COR-L47 (cell line): ENCODE results near the gene NCK2.
"Not testable (repeated sequence)": the region's sequence is repeated elsewhere in the genome, so short reads cannot be mapped to it uniquely, and the experiment has no call there.

Experiments
- DNase-seq: peaks from one replicate; lab custom pipeline; 2025; lab: John Stamatoyannopoulos, UW

NCK2 gene

DNA sequence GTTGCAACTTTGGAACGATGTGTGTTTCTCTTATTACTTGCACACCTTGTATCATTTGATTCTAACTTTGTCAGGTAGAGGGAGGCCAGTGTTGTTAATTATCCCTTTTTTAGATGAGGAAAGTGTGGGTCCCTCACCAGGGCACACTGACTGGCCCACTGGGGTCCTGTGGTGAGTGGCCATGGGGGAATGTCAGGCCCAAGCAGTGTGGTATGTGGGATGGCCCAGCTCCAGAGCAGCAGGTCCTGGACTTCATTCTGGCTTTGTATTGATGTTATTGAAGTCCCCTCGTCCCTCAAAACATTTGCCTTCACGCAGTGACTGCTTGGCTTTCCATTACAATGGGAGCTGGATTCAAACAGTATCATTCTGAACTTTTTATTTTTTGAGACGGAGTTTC lies 11.7 kb downstream of the NCK2 start:
- DNase-seq = no peak

DNA sequence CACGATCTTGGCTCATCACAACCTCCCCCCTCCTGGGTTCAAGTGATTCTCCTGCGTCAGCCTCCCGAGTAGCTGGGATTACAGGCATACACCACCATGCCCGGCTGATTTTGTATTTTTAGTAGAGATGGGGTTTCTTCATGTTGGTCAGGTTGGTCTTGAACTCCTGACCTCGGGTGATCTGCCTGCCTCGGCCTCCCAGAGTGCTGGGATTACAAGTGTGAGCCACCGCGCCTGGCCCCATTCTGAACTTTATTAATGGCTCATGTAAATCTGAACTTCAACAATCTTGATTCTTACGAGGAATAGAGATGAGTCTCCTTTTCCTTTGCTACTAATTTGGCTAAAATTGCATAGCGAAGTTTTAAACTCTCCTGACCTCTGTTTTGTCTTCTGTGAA lies 12.2 kb downstream of the NCK2 start:
- DNase-seq = not testable (repeated sequence)

DNA sequence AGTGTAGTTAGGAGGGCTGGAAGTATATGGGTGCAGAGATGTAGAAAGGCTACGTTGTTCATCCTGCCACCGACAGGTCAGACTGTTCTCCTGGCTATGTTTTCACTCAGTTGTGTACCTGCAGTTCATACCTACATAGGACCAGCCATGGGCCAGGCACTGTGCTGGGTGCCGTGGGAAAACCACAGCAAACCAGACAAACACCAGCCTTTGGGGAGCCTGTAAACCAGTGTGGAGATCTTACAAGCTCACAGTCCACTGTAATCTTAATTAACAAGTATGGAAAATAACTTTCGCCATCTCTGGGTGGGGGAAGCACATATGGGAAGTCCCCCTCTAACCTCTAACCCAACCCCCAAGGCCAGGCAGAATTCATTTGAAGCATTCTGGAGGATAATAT lies 12.7 kb downstream of the NCK2 start:
- no peak for DNase-seq

DNA sequence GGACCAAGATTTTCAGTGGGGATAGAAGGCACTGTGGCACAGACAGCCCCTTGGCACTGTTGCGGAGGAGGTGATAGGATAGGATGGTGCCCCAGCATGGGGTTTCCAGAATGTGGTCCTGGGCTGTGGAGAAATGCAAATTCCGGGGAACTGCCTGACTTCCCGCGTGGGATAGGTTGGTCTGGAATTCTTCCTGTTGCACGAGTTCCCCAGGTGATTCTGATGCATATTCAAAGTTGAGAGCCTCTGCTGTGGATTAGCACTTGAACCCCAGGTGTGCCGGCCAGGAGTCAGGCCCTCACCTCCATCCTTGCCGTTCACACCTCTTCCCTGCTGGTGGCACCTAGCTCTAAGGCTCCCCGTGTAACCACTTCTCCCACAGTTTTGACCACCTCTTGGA lies 15.5 kb downstream of the NCK2 start:
- no peak for DNase-seq

DNA sequence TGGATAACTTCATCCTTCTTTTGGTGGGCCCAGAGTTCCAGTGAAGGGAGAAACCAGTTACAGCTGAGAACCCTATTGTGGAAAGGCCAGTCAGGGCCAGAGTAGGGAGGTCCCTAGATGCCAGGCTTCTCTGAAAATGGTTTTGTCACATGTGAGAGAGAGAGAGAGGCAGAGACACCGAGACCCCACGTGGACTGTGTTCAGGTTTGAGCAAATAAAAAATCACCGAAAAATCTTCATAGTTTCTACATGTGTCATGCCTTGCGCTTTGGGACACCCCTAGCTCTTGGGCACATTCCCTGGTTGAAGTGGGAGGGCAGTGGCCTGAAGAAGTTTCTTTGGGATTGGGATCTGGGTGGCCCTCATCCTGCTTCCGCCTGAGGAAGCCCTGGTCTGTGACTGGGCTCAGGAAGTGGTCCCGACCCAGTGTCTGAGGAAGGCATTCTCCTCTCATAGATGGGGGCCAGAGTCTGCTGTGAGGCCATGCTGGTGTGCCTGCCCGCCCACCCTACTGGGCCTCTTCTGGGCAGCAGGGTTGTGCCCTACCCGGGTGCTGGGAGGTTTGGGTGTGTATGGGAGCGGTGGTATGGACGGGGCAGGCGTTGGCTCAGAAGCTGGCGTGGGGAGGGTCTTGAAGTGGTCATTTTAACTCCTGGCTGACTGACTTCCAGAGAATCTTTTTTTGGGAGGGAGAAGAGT lies 16.1 kb downstream of the NCK2 start:
- DNase-seq = no peak

DNA sequence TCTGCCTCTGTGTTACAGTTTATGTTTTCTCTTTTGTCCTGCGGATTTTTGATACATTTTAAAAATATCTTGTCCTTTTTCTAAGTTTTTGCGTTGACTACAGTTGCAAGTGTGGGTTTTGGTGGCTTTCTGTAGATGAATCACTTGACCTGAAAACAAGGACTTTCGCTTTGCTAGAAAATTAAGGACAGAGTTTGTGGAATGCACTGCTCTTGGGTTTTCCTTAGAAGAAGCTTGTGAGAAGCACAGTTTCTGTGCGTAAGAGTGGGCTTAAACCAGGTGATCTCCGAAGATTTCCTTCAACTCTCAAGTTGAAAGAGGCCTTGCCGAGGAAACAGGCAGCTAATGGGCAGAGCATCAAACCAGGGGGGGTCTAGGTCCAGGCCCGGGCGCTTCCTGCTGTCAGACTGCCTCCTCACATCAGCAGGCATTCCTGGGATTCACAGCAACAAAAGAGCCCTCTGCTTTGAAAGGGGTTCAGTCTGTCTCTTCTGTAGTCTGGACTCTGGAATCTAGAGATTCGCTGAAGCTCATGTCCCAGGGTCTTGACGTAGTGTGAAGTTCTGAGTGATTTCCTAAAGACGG lies 17.3 kb downstream of the NCK2 start:
- no peak for DNase-seq

DNA sequence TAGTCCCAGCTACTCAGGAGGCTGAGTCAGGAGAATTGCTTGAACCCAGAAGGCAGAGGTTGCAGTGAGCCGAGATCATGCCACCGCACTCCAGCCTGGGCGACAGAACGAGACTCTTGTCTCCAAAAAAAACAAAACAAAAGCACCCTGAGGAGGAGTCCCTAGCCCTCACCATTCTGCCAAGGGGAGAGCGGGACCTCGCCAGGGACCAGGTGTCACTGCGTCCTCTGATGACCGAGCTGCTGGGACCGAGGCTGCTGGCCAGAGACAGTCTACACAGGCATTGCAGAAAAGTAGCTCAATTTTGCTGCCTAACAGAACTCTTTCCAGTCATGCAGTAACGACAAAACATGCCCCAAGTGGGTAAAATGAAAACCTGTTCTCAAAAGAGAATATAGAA lies 18.4 kb downstream of the NCK2 start:
- no peak for DNase-seq

DNA sequence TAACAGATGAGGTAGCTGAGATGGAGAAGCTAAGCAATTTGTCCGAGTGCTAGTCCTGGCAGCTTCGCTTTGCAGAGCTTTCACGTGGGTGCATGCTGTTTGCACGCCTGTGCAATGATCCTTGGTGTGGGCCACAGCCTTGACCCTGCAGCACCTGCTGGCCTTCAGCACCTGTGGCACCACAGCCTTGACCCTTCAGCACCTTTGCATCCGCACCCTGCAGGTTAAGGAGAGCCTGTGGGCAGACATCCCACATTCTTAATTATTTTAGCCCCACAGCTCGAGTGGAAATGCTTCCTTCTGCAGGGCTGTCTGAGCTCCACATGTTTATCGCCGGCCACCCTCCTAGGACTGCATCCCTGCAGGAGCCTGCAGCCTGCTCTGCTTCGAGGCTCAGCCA lies 19.3 kb downstream of the NCK2 start:
- DNase-seq = no peak

DNA sequence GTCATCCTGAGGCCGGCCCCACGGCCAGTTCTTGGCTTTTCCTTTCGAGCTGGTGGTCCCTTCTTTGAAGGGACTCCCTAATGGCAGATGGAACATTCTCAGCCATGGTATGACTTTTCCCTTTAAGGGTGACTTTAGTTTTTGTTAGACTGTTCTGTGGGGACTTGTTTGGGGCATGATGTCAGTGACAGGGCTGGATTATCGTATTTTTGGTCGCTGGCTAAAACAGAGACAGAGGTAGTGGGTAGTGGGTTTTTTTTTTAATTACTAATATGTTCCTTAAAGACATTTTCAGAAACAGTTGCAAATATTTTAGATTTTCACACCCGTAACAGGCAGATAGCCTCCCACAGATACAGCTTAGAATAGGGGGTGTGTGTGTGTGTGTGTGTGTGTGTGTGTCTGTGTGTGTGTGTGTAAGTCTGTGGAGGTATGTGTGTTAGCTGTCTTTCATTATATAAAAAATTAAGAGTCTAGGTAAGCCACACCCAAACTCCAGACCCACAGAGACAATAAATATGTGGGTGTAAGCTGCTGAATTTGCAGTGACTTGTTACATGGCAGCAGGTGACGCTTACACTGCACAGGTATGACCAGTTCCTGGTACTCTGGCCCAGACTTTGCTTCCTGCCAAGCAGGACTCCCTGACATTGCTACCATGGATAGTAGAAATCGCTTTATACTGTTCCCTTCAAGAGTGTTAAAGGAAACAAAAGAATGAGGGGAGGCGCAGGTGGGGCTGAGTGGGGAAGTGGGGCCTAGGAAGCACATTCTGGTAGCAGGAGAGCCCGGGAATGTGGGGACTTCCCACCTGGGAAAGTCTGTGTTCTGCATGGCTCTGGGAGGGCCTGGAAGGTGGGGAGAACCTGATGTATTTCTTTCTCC lies 20.9 kb downstream of the NCK2 start:
- DNase-seq = no peak

DNA sequence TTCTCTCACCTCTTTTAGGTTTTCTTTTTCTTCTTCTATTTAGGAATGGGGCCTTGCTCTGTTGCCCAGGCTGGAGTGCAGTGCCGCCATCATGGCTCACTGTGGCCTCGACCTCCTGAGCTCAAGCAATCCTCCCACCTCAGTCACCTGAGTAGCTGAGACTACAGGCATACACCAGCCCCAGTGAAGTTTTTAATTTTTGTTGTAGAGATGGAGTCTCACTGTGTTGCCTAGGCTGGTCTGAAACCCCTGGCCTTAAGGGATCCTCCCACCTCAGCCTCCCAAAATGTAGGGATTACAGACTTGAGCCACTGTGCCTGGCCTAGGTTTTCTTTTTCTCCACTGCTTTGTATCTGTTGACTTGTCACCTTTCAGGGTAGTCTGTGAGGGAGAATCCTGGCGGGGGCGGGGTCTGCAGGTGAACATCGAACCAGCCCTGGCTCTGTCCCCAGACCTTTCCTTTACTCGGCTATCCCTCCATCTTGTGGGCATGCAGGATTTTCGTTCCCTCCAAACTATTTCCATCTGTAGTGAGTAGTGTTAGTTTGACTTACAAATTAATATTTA lies 21.7 kb downstream of the NCK2 start:
- no peak for DNase-seq

DNA sequence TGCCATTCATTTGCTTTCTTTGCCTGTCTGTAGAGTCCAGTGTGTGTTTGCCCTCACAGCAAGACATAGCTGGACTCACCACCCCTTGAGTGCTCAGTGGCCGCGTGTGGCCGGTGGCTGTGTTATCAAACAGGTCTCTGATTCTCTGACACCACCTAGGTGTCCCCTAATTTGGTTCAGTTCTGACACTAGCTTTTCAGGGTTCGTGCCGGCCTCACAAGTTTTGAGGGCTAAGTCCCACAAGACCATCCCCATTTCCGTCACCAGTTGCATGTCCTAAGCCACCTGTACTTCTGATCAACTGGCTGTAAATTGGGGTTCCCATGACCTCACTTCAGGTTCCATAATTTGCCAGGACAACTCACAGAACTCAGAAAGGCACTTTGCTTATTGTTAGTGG lies 23.5 kb downstream of the NCK2 start:
- DNase-seq = no peak

DNA sequence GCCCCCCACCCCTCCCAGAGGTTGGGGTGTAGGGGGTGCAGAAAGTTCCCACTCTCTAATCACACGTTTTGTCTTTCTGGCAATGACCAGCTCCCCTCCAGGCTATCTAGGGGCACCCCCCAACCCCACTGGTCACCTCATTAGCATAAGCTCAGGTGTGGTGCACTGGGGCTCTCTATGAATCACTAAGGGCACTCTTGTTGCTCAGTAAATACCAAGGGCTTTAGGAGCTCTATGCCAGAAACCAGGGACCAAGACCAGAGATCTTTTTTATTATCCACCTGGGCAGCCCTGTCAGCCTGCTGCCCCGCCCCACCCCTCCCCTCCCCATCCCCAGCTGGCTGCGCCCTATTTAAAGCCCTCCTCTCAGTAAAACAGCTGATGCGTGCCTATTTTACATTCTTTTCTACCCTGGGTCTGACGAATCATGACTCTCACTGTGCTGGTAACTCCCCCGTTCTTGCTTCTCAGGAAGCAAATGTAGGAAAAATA lies 24.3 kb downstream of the NCK2 start:
- DNase-seq = no peak

DNA sequence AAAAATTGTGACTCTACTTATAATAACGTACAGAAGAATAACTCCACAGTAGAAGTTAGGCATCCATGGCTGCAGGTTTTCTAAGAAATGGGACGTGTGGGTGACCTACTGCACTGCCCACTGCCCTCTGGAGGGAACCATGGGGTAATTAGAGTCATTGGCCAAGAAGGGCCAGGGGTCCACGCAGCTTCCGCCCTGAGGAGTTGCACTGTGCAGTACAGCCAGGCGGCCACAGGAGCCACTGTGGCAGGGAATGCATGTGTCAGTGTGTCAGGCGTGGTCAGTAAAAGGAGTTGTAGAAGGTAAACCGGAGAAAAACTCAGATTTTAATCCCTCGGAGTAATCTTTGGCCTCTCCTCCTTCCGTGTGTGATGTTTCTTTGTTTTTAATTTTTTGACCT lies 24.8 kb downstream of the NCK2 start:
- no peak for DNase-seq

DNA sequence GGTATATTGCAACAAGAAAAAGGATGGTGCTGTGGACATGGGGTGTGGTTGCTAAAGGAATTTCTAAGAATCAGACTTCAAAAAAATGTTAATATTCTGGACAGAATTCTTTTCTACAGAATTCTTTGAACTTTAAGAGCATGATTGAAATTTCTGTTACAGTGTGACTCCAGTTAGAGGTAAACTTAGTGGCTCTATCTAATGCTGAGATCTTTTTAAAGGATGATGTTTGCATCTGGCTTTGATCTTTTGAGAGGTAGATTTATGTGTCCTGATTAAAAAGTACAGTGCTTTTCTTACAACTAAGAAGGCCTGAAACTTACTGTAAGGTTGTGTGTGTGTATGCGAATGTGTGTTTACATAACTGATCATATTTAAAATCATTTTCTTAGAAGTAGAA lies 25.4 kb downstream of the NCK2 start:
- DNase-seq = no peak

DNA sequence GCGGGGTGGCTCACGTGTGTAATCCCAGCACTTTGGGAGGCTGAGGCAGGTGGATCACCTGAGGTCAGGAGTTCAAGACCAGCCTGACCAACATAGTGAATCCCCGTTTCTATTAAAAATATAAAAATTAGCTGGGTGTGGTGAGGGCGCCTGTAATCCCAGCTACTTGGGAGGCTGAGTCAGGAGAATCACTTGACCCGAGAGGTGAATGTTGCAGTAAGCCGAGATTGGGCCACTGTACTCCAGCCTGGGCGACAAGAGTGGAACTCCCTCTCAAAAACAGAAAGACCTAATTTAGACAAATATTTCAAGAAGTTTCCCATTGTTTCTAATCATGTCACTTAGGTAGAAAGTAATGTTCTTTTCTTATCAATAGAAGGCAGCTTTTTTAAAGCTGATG lies 26.6 kb downstream of the NCK2 start:
- not testable (repeated sequence) for DNase-seq

DNA sequence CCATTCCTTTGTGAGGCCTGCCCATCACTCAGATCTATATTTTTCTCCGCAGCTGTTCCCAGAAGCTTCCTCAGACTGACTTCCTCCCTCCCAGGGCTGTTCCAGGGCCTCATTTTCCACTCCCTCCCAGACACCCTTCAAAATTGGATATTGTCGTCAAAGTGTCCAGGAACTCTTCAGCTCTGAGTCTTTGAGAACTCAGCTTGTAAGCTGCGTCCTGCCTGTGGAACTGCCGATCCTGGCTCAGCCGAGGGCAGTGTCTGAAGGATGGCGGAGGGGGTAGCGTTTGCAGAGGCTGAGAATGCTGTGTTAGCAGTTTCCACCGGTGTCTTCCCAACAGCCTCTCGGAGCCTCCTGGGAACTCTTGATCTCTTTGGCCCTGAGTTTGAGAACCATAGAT lies 27.1 kb downstream of the NCK2 start:
- no peak for DNase-seq

DNA sequence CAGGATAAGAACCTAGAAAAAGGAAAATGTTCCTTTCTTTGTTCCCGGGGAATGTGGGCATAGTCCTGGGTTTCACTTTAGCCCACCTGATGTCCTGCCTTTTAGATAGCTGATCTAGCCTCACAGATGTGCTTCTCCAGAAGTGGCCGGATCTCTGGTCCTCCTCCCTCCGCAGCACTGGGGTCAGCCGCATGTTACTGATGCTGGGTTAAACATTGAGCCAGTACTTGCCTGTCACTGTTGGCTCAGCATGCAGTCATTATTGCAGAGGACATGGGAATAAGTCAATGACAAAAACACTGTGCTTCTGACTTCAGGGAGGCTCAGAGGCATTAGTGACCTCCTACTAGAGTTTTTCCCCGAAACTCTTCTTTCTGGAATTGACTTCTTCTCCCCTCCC lies 27.6 kb downstream of the NCK2 start:
- no peak for DNase-seq

DNA sequence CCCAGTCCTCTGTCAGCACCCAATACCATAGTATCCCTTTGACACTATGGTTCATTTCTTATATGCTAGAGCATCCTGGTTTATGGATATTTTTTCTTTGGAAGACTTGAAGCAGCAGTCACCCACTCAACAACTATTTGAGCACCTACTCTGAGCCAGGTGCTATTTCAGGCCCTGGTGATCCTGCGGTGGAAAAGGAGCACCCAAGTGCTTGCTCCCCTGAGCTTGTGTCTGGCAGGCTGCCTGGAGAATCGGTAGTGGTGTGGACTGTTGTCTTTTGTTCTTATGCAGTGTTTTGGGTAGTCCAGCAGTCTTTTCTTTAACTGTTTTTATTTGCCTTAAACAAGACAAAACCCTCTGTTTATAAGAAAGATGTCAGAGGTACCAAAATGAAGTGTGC lies 28.9 kb downstream of the NCK2 start:
- peak; percentile 18 for DNase-seq

DNA sequence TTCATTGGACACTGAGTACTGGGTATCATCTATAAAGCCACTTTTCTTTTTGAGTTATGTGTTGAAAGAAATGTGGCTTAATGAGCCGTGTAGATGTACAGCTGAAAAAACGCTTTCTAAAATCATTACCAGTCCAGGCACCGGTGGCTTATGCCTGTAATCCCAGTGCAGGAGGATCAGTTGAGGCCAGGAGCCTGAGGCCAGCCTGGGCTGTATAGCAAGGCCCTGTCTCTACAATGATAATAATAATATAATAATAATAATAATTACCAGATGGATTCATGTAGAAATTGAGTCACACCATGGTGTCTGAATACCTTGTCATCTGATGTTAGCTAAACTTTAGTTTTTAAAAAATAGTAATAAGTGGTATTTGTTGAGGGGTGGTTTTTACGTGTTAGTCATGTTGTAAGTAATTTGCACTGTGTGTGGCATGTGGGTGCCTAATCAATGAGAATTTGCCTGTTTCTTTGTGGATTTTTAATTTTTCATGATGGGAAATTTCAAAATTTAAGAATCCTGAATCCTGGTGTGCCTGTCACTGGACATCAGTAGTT lies 30.1 kb downstream of the NCK2 start:
- DNase-seq = no peak

DNA sequence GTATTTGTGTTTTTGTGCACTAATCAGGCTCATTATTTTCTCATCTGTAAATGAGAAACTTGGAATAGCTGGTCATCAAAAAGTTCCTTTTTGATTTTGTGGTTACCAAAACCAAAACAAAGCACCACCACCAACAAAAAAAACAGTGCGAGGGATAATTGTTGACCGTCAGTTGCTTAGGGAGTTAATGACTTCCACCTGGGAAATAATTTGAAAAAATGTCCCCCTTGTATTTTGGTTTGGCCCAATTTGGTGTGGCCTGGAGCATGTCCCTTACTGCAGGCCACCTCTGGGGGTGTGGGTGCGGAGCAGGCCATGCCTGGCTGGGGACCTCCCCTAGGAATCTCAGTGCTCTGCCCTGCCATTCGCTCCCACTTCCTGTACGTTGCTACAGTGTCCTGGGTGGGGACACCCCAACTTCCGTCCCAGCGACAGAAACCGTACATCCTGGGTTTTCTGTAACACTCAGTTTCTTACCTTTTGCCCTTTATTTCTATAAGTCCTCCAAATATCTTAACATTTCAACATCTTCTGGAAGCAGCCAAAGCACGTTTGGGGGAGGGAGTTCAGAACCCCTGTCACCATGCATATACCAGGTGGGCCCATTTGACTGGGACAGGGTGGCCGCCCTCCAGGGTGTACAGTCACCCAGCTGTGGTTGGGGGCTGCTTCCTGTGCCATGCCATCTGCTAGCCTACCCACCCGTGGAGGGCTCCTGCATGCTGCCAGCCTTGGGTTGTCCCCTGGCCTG lies 31.3 kb downstream of the NCK2 start:
- peak; percentile 64 for DNase-seq

DNA sequence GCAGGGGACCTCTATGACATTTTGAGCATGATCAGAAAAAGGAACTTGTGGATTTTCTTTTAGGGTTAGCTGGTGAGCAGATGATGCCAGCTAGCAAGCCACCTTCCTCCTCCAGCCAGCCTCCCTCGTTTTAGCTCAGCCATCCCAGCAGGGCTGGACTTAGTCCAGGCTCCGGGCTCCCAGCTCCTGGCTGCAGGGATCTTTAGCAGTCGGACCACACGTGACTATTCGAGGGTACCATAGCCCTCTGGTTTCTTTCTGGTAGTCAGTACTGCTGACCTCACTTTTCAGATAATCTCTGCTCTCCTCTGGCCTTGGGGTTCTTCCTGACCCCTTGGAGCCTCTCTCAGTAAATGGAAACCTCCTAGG lies 31.8 kb downstream of the NCK2 start:
- DNase-seq = no peak

DNA sequence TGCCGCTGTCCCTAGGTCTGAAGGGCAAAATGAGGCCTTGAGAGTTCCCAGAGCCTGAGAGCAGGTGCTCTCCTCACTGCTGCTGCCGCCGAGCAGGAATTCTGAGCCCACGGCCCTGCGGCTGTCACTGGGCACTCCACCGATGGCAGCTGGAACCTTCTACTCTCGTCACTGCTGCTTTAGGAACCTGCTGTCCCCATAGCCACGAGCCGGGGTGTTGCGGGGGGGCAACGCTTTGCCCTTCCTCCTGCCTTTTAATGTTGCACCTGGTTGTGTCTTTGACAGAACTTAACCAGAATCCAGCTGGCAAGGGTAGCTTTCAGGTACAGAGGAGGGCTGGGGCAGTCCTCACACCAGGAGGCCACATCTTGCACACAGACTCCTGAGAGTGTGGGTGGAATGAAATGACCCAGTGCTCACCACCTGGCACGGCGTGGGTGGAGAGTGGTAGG lies 32.3 kb downstream of the NCK2 start:
- DNase-seq = no peak
